Hepatic stellate cell (primary cell): Measurements from ENCODE around the gene MSX1.

Experiments used
- DNase-seq: peaks from one replicate; pipeline ENCODE4 v3.0.0; 2011; ENCODE audit warnings: low spot score

MSX1 gene

GRCh38 chr4:4858527-4859324 lies 739 bp upstream of the MSX1 start:
- DNase-seq = no peak

DNA sequence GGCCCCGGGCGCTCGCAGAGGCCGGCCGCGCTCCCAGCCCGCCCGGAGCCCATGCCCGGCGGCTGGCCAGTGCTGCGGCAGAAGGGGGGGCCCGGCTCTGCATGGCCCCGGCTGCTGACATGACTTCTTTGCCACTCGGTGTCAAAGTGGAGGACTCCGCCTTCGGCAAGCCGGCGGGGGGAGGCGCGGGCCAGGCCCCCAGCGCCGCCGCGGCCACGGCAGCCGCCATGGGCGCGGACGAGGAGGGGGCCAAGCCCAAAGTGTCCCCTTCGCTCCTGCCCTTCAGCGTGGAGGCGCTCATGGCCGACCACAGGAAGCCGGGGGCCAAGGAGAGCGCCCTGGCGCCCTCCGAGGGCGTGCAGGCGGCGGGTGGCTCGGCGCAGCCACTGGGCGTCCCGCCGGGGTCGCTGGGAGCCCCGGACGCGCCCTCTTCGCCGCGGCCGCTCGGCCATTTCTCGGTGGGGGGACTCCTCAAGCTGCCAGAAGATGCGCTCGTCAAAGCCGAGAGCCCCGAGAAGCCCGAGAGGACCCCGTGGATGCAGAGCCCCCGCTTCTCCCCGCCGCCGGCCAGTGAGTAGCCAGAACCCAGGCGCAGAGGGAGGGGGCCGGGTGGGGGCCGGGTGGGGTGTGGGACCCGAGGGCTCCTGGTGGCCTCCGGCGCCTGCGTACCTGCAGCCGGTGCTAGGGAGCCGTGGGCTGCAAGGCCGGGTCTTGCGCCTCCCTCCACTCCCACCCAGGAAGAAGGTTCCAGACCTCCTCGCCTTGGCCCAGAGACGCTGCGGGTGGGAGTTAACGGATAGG lies 534 bp downstream of the MSX1 start:
- no peak for DNase-seq

GRCh38 chr4:4860600-4861389 lies 1.3 kb downstream of the MSX1 start:
- DNase-seq = peak; percentile 57

DNA sequence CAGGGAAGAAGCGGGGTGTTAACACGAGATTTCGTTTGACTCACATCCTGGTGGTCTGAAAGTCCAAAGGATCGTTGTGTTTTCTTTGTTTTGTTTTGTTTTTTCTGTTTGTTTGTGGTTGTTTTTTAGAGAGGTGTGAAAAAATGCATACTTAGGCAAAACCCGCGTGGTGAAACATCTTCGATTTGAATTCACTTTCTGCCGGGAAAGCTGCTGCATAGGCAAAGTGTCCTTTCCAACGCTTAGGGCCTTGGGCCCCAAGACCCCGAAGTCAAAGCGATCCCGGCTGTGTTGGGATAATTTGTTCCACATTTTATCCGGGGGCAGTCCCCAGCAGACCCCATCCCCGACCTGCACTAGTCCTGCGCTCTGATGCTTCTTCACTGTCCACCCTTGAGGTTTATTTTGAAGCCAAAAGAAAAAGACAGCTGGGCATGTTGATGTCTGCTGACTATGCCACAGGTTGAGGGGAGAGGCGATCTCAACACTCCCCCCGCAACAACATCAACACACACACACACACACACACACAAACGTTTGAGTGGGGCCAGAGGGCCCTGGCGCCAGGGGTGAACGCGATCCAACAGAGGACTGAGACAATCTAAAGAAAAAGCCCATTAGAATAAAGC lies 2.0 kb downstream of the MSX1 start:
- no peak for DNase-seq

- no peak for DNase-seq
These were observed 2.6 kb downstream of the MSX1 start for GRCh38 chr4:4862071-4862551.

- DNase-seq = no peak
These were observed 3.4 kb downstream of the MSX1 start for GRCh38 chr4:4862665-4863482.

- no peak for DNase-seq
These were observed 5.0 kb downstream of the MSX1 start for GRCh38 chr4:4864443-4864939.

GRCh38 chr4:4864940-4865704 lies 5.7 kb downstream of the MSX1 start:
- DNase-seq = no peak

GRCh38 chr4:4865705-4866123 lies 6.2 kb downstream of the MSX1 start:
- no peak for DNase-seq

DNA sequence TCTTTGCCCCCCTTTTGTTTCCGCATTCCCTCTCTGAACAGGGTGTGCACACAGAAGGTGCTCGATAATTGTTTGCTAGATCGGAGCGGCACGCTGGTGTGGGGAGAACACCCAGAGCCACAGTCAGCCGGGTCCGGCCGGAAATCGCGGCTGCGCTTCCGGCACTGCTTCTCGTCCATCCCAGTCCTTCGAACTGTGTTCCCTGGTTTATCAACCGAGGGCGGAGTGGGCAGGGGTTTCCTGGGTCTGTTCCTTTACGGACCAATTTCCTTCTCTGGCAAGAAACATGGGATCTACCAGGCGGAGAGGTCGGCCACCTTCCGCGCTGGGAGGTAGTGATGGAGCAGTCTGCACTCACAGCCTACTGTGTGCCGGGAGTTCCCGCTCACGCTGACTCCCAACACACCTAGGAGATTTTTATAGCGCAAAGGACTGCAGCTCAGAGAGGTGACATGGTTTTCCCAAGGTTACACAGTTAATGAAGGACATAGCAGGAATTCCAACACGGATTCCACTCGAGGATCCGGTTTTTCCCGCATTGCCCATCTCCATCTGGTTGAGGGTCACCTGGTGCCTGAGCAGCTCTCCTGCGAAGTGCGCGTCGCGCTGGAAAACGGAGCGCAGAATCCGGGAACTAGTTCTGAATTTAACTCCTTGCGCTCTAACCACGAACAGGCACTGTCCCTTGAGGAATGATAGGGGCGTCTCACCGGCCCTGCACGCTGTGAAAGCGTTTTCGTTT lies 6.8 kb downstream of the MSX1 start:
- no peak for DNase-seq

- no peak for DNase-seq
These were observed 7.5 kb downstream of the MSX1 start for GRCh38 chr4:4866866-4867374.

DNA sequence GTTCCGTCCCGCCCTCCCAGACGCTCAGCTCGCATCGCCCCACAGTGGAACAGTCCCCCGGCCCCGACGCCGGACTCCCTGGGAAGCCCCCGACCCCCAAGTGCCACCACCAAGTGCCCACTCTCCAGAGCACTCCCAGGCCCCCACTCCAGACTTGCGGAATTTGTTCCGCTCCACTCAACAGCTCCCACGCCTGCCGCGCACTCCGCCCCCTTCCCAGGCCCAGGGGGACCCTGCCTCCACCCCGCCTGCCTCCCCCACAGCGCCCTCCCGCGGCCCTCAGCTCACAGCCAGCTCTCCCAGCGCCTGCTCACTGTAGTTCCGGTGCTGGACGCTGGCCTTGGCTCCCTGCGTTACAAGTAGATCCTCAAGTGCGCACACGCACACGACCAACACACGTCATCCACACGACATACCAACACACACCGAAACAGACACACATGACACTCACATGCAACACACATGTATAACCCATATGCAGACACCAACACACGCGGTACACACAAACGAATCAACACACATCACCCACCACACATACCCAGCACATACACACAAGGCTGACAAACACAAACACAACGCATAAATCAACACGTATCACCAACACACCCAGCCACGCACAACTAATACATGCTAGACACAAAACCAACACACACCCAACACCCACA lies 8.0 kb downstream of the MSX1 start:
- no peak for DNase-seq

- no peak for DNase-seq
These were observed 8.7 kb downstream of the MSX1 start for GRCh38 chr4:4868040-4868757.

DNA sequence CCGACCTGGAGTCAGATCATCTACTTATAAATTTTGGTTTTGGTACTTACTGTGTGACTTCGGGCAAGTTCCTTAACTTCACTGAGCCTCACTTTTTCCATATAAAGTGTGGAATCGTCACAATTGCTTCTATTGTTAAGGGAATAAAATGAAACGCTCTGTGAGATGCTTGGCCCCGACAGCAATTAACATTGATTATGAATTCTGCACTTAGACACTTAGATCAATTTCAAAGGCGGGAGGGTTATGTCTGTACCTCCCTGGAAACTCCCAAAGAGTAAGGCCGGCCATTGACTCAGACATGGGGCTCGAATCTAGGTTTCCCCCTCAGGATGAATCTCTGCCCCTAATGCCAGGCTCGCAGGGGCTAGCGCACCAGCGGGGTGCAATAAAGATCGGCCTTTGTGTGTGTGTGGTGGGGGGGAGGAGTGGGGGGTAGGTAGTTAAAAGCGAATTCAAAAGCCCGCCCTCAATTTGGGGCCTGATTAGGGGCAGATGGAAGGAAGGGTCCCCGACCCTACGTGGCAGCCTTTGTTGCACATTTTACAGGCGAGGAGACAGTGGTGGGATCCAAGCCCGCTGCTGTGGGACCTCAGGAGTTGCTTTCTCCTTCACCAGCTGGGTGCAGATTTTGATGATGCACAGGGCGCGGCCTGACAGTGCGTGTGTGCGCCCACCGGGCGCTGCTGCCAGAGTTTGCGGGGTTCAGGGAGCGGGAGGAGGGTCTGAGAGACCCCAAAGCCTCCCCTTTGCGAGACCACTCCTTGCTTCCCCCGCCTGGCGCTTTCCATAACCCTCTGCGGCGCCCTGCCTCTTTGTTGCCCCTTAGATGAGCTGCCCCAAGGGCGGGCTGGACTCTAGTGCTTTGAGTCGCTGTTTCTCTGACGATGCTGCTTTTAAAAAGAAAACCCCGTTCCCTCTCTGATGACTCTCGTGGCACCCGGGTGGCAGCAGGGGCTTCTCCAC lies 9.6 kb downstream of the MSX1 start:
- no peak for DNase-seq

DNA sequence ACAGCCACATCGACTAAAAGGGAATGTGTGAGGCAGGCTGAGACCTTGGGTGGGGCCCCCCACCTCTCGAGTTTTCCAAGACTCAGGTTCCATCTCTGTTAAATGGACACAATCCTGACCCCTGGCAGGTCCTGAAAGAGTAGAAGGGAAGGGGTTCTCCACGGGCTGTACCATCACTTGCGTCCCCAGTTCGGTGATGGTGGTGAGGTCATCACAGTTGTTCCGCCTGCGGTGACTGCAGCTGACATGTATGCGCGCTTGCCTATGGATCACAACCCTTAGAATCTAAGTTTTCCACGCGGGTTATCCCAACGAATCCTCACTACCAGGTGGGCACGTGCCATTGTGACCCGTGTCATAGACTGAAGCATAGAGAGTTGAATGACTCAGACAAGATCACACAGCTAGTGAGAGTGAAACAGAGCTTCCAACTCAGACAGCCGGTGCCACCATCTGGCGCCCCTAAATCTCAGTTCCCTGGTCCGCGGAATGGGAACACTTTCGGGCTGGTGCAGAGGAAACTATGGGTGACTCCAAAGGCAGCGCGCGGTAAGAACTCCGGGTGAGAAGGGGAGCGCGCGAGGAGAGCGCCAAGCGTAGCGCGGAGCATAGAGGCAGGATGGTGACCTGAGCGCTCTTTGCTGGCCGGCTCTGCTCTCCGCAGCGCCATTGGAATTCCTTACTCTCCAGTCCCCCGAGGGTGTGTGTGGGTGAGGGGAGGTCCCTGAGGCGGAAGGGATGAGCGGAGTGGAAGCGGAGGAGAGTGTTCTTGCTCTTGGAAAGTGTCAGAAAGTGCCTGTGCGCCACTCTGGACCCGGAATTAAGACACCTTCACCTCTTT lies 10.5 kb downstream of the MSX1 start:
- no peak for DNase-seq
